ENCODE data around the gene RFX3.
A peak's percentile ranks its signal among the peaks of the same experiment; 100 is the strongest.

RFX3 gene

GRCh38 chr9:3239240-3239639 lies 286.6 kb downstream of the RFX3 start:
- no peaks in the 10 kb centered on the region for H3K27me3 ChIP-seq (ENCODE audit: control insufficient read depth, insufficient read depth, low read length)

GRCh38 chr9:3238236-3238635 lies 287.6 kb downstream of the RFX3 start:
- no peaks in the 10 kb centered on the region for H3K36me3 ChIP-seq (ENCODE audit: insufficient read depth, low read length)
- H3K9ac ChIP-seq (ENCODE audit: low read depth, low read length): no peak overlapping the region
- no peaks in the 10 kb centered on the region for H3K27me3 ChIP-seq (ENCODE audit: control insufficient read depth, insufficient read depth, low read length)
- no peaks in the 10 kb centered on the region for H3K9me3 ChIP-seq (replicated peaks; ENCODE audit: low read length)
- H3K4me2 ChIP-seq (ENCODE audit: low read length): no peak overlapping the region
- H3K4me3 ChIP-seq (ENCODE audit: low read length): no peak overlapping the region
- H3K4me1 ChIP-seq (ENCODE audit: control insufficient read depth, insufficient read depth, low read length): no peaks in the 10 kb centered on the region

More at GRCh38 chr9:3239240-3239639, 286.6 kb downstream of the RFX3 start:
- H3K9me3 ChIP-seq (replicated peaks; ENCODE audit: low read length): no peaks in the 10 kb centered on the region
- H3K9ac ChIP-seq (ENCODE audit: low read depth, low read length): no peak overlapping the region
- H3K4me2 ChIP-seq (ENCODE audit: low read length): no peak overlapping the region
- no peaks in the 10 kb centered on the region for H3K36me3 ChIP-seq (ENCODE audit: insufficient read depth, low read length)
- no peak overlapping the region for H3K4me3 ChIP-seq (ENCODE audit: low read length)
- no peaks in the 10 kb centered on the region for H3K4me1 ChIP-seq (ENCODE audit: control insufficient read depth, insufficient read depth, low read length)

GRCh38 chr9:3237121-3237520 lies 288.7 kb downstream of the RFX3 start:
- Histone ChIP-seq H3K4me3 (ENCODE audit: low read length) (no peak overlapping the region), H3K27me3 (ENCODE audit: control insufficient read depth, insufficient read depth, low read length) (no peaks in the 10 kb centered on the region), H3K9ac (ENCODE audit: low read depth, low read length) (no peak overlapping the region), H3K9me3 (replicated peaks; ENCODE audit: low read length) (no peaks in the 10 kb centered on the region), H3K36me3 (ENCODE audit: insufficient read depth, low read length) (no peaks in the 10 kb centered on the region), H3K4me1 (ENCODE audit: control insufficient read depth, insufficient read depth, low read length) (no peaks in the 10 kb centered on the region), H3K4me2 (ENCODE audit: low read length) (no peak overlapping the region)

- H3K27me3 ChIP-seq (ENCODE audit: control insufficient read depth, insufficient read depth, low read length): no peaks in the 10 kb centered on the region
Observed at GRCh38 chr9:3235497-3235896, 290.3 kb downstream of the RFX3 start.

GRCh38 chr9:3224931-3225330 lies 300.9 kb downstream of the RFX3 start:
- Histone ChIP-seq H3K9ac (ENCODE audit: low read depth, low read length) (no peak overlapping the region), H3K4me2 (ENCODE audit: low read length) (no peak overlapping the region), H3K4me1 (ENCODE audit: control insufficient read depth, insufficient read depth, low read length) (no peaks in the 10 kb centered on the region), H3K36me3 (ENCODE audit: insufficient read depth, low read length) (no peaks in the 10 kb centered on the region), H3K9me3 (replicated peaks; ENCODE audit: low read length) (no peaks in the 10 kb centered on the region), H3K27me3 (ENCODE audit: control insufficient read depth, insufficient read depth, low read length) (no peaks in the 10 kb centered on the region), H3K4me3 (ENCODE audit: low read length) (no peak overlapping the region)

More at GRCh38 chr9:3235497-3235896, 290.3 kb downstream of the RFX3 start:
- no peaks in the 10 kb centered on the region for H3K4me1 ChIP-seq (ENCODE audit: control insufficient read depth, insufficient read depth, low read length)
- no peaks in the 10 kb centered on the region for H3K9me3 ChIP-seq (replicated peaks; ENCODE audit: low read length)
- no peak overlapping the region for H3K4me3 ChIP-seq (ENCODE audit: low read length)
- no peak overlapping the region for H3K9ac ChIP-seq (ENCODE audit: low read depth, low read length)
- no peak overlapping the region for H3K4me2 ChIP-seq (ENCODE audit: low read length)
- H3K36me3 ChIP-seq (ENCODE audit: insufficient read depth, low read length): no peaks in the 10 kb centered on the region

- no peak overlapping the region for H3K9ac ChIP-seq (ENCODE audit: low read depth, low read length)
- no peaks in the 10 kb centered on the region for H3K4me1 ChIP-seq (ENCODE audit: control insufficient read depth, insufficient read depth, low read length)
- H3K36me3 ChIP-seq (ENCODE audit: insufficient read depth, low read length): no peaks in the 10 kb centered on the region
Observed at GRCh38 chr9:3215658-3216057, 310.1 kb downstream of the RFX3 start.

GRCh38 chr9:3214741-3215140 lies 311.1 kb downstream of the RFX3 start:
- Histone ChIP-seq H3K4me1 (ENCODE audit: control insufficient read depth, insufficient read depth, low read length) (no peaks in the 10 kb centered on the region), H3K27me3 (ENCODE audit: control insufficient read depth, insufficient read depth, low read length) (no peaks in the 10 kb centered on the region), H3K9ac (ENCODE audit: low read depth, low read length) (no peak overlapping the region), H3K4me3 (ENCODE audit: low read length) (no peak overlapping the region), H3K9me3 (replicated peaks; ENCODE audit: low read length) (no peaks in the 10 kb centered on the region), H3K4me2 (ENCODE audit: low read length) (no peak overlapping the region), H3K36me3 (ENCODE audit: insufficient read depth, low read length) (no peaks in the 10 kb centered on the region)

More at GRCh38 chr9:3215658-3216057, 310.1 kb downstream of the RFX3 start:
- H3K4me3 ChIP-seq (ENCODE audit: low read length): no peak overlapping the region
- H3K27me3 ChIP-seq (ENCODE audit: control insufficient read depth, insufficient read depth, low read length): no peaks in the 10 kb centered on the region
- no peaks in the 10 kb centered on the region for H3K9me3 ChIP-seq (replicated peaks; ENCODE audit: low read length)
- no peak overlapping the region for H3K4me2 ChIP-seq (ENCODE audit: low read length)

- Histone ChIP-seq H3K4me2 (ENCODE audit: low read length) (no peak overlapping the region), H3K9me3 (replicated peaks; ENCODE audit: low read length) (no peaks in the 10 kb centered on the region), H3K9ac (ENCODE audit: low read depth, low read length) (no peak overlapping the region), H3K27me3 (ENCODE audit: control insufficient read depth, insufficient read depth, low read length) (no peaks in the 10 kb centered on the region), H3K4me1 (ENCODE audit: control insufficient read depth, insufficient read depth, low read length) (no peaks in the 10 kb centered on the region), H3K4me3 (ENCODE audit: low read length) (no peak overlapping the region), H3K36me3 (ENCODE audit: insufficient read depth, low read length) (no peaks in the 10 kb centered on the region)
Observed at GRCh38 chr9:3205421-3206095, 320.2 kb downstream of the RFX3 start.

GRCh38 chr9:3200331-3200774 lies 325.4 kb downstream of the RFX3 start:
- H3K4me2 ChIP-seq (ENCODE audit: low read length): peak overlapping the region; percentile 28
- H3K27me3 ChIP-seq (ENCODE audit: control insufficient read depth, insufficient read depth, low read length): no peaks in the 10 kb centered on the region
- peaks cover 10% of the 10 kb centered on the region for H3K4me1 ChIP-seq (ENCODE audit: control insufficient read depth, insufficient read depth, low read length)
- no peak overlapping the region for H3K9ac ChIP-seq (ENCODE audit: low read depth, low read length)
- no peak overlapping the region for H3K4me3 ChIP-seq (ENCODE audit: low read length)
- no peaks in the 10 kb centered on the region for H3K36me3 ChIP-seq (ENCODE audit: insufficient read depth, low read length)
- H3K9me3 ChIP-seq (replicated peaks; ENCODE audit: low read length): no peaks in the 10 kb centered on the region

- no peak overlapping the region for H3K4me3 ChIP-seq (ENCODE audit: low read length)
- H3K27me3 ChIP-seq (ENCODE audit: control insufficient read depth, insufficient read depth, low read length): peaks cover 9% of the 10 kb centered on the region
- H3K4me2 ChIP-seq (ENCODE audit: low read length): no peak overlapping the region
- no peaks in the 10 kb centered on the region for H3K9me3 ChIP-seq (replicated peaks; ENCODE audit: low read length)
- H3K4me1 ChIP-seq (ENCODE audit: control insufficient read depth, insufficient read depth, low read length): no peaks in the 10 kb centered on the region
- H3K9ac ChIP-seq (ENCODE audit: low read depth, low read length): no peak overlapping the region
- no peaks in the 10 kb centered on the region for H3K36me3 ChIP-seq (ENCODE audit: insufficient read depth, low read length)
Observed at GRCh38 chr9:3193791-3194190, 332.0 kb downstream of the RFX3 start.

GRCh38 chr9:3191715-3192114 lies 334.1 kb downstream of the RFX3 start:
- no peak overlapping the region for H3K9ac ChIP-seq (ENCODE audit: low read depth, low read length)
- no peak overlapping the region for H3K4me2 ChIP-seq (ENCODE audit: low read length)
- H3K4me3 ChIP-seq (ENCODE audit: low read length): no peak overlapping the region
- no peaks in the 10 kb centered on the region for H3K9me3 ChIP-seq (replicated peaks; ENCODE audit: low read length)
- no peaks in the 10 kb centered on the region for H3K36me3 ChIP-seq (ENCODE audit: insufficient read depth, low read length)
- H3K27me3 ChIP-seq (ENCODE audit: control insufficient read depth, insufficient read depth, low read length): peaks cover 15% of the 10 kb centered on the region
- no peaks in the 10 kb centered on the region for H3K4me1 ChIP-seq (ENCODE audit: control insufficient read depth, insufficient read depth, low read length)

Data from skeletal muscle satellite cell (primary cell).